MCF 10A (cell line): ENCODE measurements around the gene RELN. TPM values are rescaled to one million over a fixed set of nuclear protein-coding genes. Genes with fewer than 3 reads are reported as not detected.

Source experiments
- BruUV-seq: library from RNA; stranded (reverse); fragments of 400-500 nt; replicated peaks from 2 replicates; lab custom pipeline; 2021; lab: Mats Ljungman, UMichigan
- CTCF ChIA-PET: fragments of 300-600 bp; sonication (Branson Sonifier 250); formaldehyde crosslinking; extraction: SDS; loops from one replicate; lab custom pipeline; 2021; ENCODE audit warnings: antibody characterized with exemption, inconsistent platforms; lab: Yijun Ruan, JAX
- POLR2A ChIA-PET: fragments of 300-600, 350-650 bp; sonication (Branson Sonifier 250); formaldehyde crosslinking; extraction: SDS; loops from one replicate; lab custom pipeline; 2020; ENCODE audit warnings: antibody characterized with exemption, inconsistent platforms; lab: Yijun Ruan, JAX
- DNase-seq: peaks from one replicate; pipeline ENCODE4 v3.0.0-alpha.2; 2018; ENCODE audit not compliant: unreplicated experiment
- H3K27ac Mint-ChIP-seq: one replicate; pipeline ENCODE4 v1.8.0; 2022; ENCODE audit warnings: mild to moderate bottlenecking, low read depth, mixed read lengths; ENCODE audit not compliant: unreplicated experiment
- H3K27me3 Mint-ChIP-seq: one replicate; pipeline ENCODE4 v1.8.0; 2022; ENCODE audit warnings: mixed read lengths; ENCODE audit not compliant: insufficient read depth, unreplicated experiment
- H3K36me3 Mint-ChIP-seq: one replicate; pipeline ENCODE4 v1.8.0; 2022; ENCODE audit warnings: mild to moderate bottlenecking, moderate library complexity, mixed read lengths; ENCODE audit not compliant: insufficient read depth, unreplicated experiment
- H3K4me1 Mint-ChIP-seq: one replicate; pipeline ENCODE4 v1.8.0; 2022; ENCODE audit warnings: mixed read lengths; ENCODE audit not compliant: insufficient read depth, unreplicated experiment
- H3K4me3 Mint-ChIP-seq: one replicate; pipeline ENCODE4 v1.8.0; 2022; ENCODE audit warnings: mild to moderate bottlenecking, moderate library complexity, mixed read lengths; ENCODE audit not compliant: unreplicated experiment
- H3K9me3 Mint-ChIP-seq: one replicate; pipeline ENCODE4 v1.8.0; 2022; ENCODE audit warnings: mixed read lengths; ENCODE audit not compliant: unreplicated experiment
- CTCF ChIP-seq: fragments of 200-600 bp; IDR thresholded peaks from one replicate; pipeline ENCODE4 v1.8.0; 2022; ENCODE audit warnings: antibody characterized with exemption, mild to moderate bottlenecking; ENCODE audit not compliant: unreplicated experiment
- intact Hi-C: fragments of 100-400 bp; cut with micrococcal nuclease; formaldehyde crosslinking; loops from 2 replicates; pipeline ENCODE4 v1.14.1; 2022
- total RNA-seq: library from RNA; stranded (reverse); gene quantifications from 2 replicates; pipeline ENCODE4 v1.2.3, GENCODE V29; 2022

The RELN gene
- total RNA-seq, 1 experiment from 2014 or later: not detected

DNA sequence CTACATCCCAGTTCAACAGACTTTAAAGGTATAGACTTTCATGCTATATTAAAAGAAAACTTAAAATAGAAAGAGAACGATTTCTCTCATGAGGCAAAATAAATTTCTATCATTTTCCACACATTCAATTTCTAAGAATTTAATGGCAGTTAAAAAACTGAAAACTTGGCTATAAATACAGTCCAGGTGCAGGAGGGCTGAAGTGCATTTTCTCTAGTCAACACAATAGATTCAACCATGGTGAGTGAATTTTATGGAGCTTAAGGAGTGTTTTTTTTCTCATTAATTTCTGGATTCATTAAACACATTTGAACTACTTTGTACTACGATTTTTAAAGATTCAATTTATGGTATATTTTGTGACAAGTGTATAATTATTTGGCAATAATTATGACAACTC lies 302.7 kb downstream of the RELN start:
- Mint-ChIP-seq H3K9me3 (no peaks in the 10 kb centered on the region), H3K36me3 (no peaks in the 10 kb centered on the region), H3K27ac (no peak overlapping the region), H3K4me1 (no peaks in the 10 kb centered on the region), H3K27me3 (peaks cover 38% of the 10 kb centered on the region), H3K4me3 (no peak overlapping the region)
- DNase-seq: no peak
- ChIA-PET CTCF (no interaction called here), POLR2A (no interaction called here)
- intact Hi-C loops: no loop called here
- TF ChIP-seq CTCF: no peak
- no TSS peak for BruUV-seq

DNA sequence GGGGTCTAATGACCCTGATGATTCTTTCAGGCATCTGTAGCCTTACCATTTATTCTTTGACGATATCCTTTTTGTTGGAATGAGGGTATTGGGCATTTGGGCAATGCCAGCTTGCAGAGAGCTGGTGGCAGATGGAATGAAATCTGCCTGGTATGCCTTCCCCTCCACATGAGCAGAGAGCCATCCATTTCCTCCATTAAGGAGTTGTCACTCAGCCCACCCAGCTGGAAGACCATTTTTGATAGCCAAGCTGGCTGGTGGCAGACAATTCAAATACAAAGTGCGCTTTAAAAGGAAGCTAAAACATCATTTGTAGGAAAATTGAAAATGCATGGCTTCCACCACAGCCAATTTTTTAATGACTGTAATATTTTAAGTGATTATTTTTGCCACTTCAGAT lies 303.4 kb downstream of the RELN start:
- intact Hi-C loops: no loop called here
- CTCF ChIA-PET: no interaction called here

GRCh38 chr7:103685646-103686045 lies 303.8 kb downstream of the RELN start:
- CTCF ChIA-PET: no interaction called here
- BruUV-seq: no TSS peak
- Mint-ChIP-seq H3K4me3 (no peak overlapping the region), H3K36me3 (no peaks in the 10 kb centered on the region), H3K27me3 (peaks cover 47% of the 10 kb centered on the region), H3K4me1 (no peaks in the 10 kb centered on the region), H3K9me3 (no peaks in the 10 kb centered on the region), H3K27ac (no peak overlapping the region)
- intact Hi-C loops: no loop called here
- no peak for DNase-seq
- POLR2A ChIA-PET: no interaction called here
- TF ChIP-seq CTCF: no peak

More for the DNA sequence above, 303.4 kb downstream of the RELN start:
- POLR2A ChIA-PET: no interaction called here
- Mint-ChIP-seq H3K36me3 (no peaks in the 10 kb centered on the region), H3K27me3 (peaks cover 43% of the 10 kb centered on the region), H3K9me3 (no peaks in the 10 kb centered on the region), H3K27ac (no peak overlapping the region), H3K4me3 (no peak overlapping the region), H3K4me1 (no peaks in the 10 kb centered on the region)
- no TSS peak for BruUV-seq
- no peak for DNase-seq
- no peak for TF ChIP-seq CTCF

DNA sequence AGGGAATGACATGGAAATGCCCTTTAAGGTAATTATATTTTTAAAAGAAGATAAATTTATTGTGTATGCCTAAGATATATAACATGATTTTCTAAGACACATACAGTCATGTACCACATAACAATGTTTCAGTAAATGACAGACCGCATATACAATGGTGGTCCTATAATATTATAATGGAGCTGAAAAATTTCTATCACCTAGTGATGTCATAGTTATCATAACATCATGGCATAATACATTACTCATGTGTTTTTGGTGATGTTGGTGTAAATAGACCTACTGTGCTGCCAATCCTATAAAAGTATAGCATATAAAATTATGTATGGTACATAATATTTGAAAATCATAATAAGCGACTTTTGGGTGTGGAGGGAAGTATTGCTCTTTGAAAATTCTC lies 306.1 kb downstream of the RELN start:
- no peak for TF ChIP-seq CTCF
- H3K9me3 Mint-ChIP-seq: no peaks in the 10 kb centered on the region
- no peaks in the 10 kb centered on the region for H3K4me1 Mint-ChIP-seq
- H3K4me3 Mint-ChIP-seq: no peak overlapping the region
- no peak for DNase-seq
- no peak overlapping the region for H3K27ac Mint-ChIP-seq
- CTCF ChIA-PET: interaction anchor here (0.6 kb wide), 1 partner anchor 83 kb away, joined by 3 read pairs; no protein-coding TSS in a partner anchor
- intact Hi-C loops: no loop called here
- POLR2A ChIA-PET: no interaction called here
- BruUV-seq: no TSS peak
- H3K36me3 Mint-ChIP-seq: no peaks in the 10 kb centered on the region
- H3K27me3 Mint-ChIP-seq: peaks cover 61% of the 10 kb centered on the region
